HepG2 (cell line): ENCODE results near the gene CPE. TPM values are rescaled to one million over a fixed set of nuclear protein-coding genes. Genes with fewer than 3 reads are reported as not detected.
A peak's percentile ranks its signal among the peaks of the same experiment; 100 is the strongest.

Source experiments
- ARNT ChIP-seq: fragments of 450-650 bp; IDR thresholded peaks from 2 replicates; pipeline ENCODE4 v1.6.1; 2017
- CCDC6 ChIP-seq: sonication (generic); formaldehyde crosslinking; IDR thresholded peaks from 2 replicates; pipeline ENCODE4 v1.8.1; 2022; ENCODE audit warnings: mild to moderate bottlenecking, missing genetic modification reagents, moderate library complexity
- CHD4 ChIP-seq: fragments of 200-600 bp; sonication (generic); IDR thresholded peaks from 2 replicates; pipeline ENCODE4 v1.7.0; 2017; ENCODE audit warnings: mild to moderate bottlenecking, low read length, borderline replicate concordance
- ESRRA ChIP-seq: sonication (generic); formaldehyde crosslinking; IDR thresholded peaks from 2 replicates; pipeline ENCODE4 v1.5.1; 2020; ENCODE audit warnings: mild to moderate bottlenecking, low read depth, missing genetic modification reagents
- FOXA3 ChIP-seq: IDR thresholded peaks from 2 replicates; pipeline ENCODE4 v1.6.1; 2016; ENCODE audit warnings: missing genetic modification reagents, missing compliant biosample characterization
- HOXD1 ChIP-seq: sonication (generic); formaldehyde crosslinking; IDR thresholded peaks from 2 replicates; pipeline ENCODE4 v1.5.0; 2020; ENCODE audit warnings: missing genetic modification reagents
- KDM4B ChIP-seq: sonication (generic); formaldehyde crosslinking; IDR thresholded peaks from 2 replicates; pipeline ENCODE4 v1.4.0; 2020; ENCODE audit warnings: missing genetic modification reagents
- KLF9 ChIP-seq: IDR thresholded peaks from 2 replicates; pipeline ENCODE4 v1.6.1; 2016; ENCODE audit warnings: low read depth
- ZFP1 ChIP-seq: IDR thresholded peaks from 2 replicates; pipeline ENCODE4 v1.6.1; 2016
- ZFX ChIP-seq: sonication (generic); formaldehyde crosslinking; IDR thresholded peaks from 2 replicates; pipeline ENCODE4 v1.4.0; 2020; ENCODE audit warnings: mild to moderate bottlenecking, low read depth, missing genetic modification reagents, moderate library complexity
- ZNF17 ChIP-seq: sonication (generic); formaldehyde crosslinking; IDR thresholded peaks from 2 replicates; pipeline ENCODE4 v1.5.0; 2020; ENCODE audit warnings: mild to moderate bottlenecking, missing genetic modification reagents
- ZNF292 ChIP-seq: sonication (generic); formaldehyde crosslinking; IDR thresholded peaks from 2 replicates; pipeline ENCODE4 v1.8.1; 2022; ENCODE audit warnings: mild to moderate bottlenecking, low read depth, missing genetic modification reagents, borderline replicate concordance
- ZNF30 ChIP-seq: sonication (generic); formaldehyde crosslinking; IDR thresholded peaks from 2 replicates; pipeline ENCODE4 v1.5.0; 2020; ENCODE audit warnings: mild to moderate bottlenecking, missing genetic modification reagents
- ZNF766 ChIP-seq: sonication (generic); formaldehyde crosslinking; IDR thresholded peaks from 2 replicates; pipeline ENCODE4 v1.5.0; 2020; ENCODE audit warnings: missing genetic modification reagents, borderline replicate concordance
- ZNF780A ChIP-seq: sonication (generic); formaldehyde crosslinking; IDR thresholded peaks from 2 replicates; pipeline ENCODE4 v1.8.0; 2022; ENCODE audit warnings: mild to moderate bottlenecking, missing genetic modification reagents, moderate library complexity
- ZSCAN20 ChIP-seq: sonication (generic); formaldehyde crosslinking; IDR thresholded peaks from 2 replicates; pipeline ENCODE4 v1.4.0; 2020; ENCODE audit warnings: missing genetic modification reagents, mild to moderate bottlenecking, borderline replicate concordance
- polyA plus RNA-seq, 8 experiments: library from polyadenylated mRNA; depleted of rRNA in 3 of 8; stranded (reverse) in 7 of 8; unstranded in 1 of 8; fragments of >200 nt; fragmentation: Illumina TruSeq in 4 of 8; extraction: Trizol in 4 of 8; gene quantifications; 2 replicates each; pipeline versions ENCODE4 v1.2.1 to v1.2.3, GENCODE V29; 2011 to 2016; ENCODE audit warnings: low read depth in 4 of 8, missing spikeins in 1 of 8, mixed read lengths in 1 of 8; ENCODE audit not compliant: insufficient read depth in 1 of 8
- total RNA-seq, 5 experiments: library from RNA; depleted of rRNA; stranded (reverse); fragments of >200 nt; fragmentation: Illumina TruSeq; extraction: Trizol; gene quantifications; 2 replicates each; pipeline ENCODE4 v1.2.3, GENCODE V29; 2016; ENCODE audit warnings: low read depth in 1 of 5
- TF ChIP-seq, protein P1 (sequence below): IDR thresholded peaks from 2 replicates; pipeline ENCODE4 v1.6.1; 2012; ENCODE audit warnings: inconsistent platforms
- TF ChIP-seq, protein P2 (sequence below): sonication (generic); formaldehyde crosslinking; IDR thresholded peaks from 2 replicates; pipeline ENCODE4 v1.4.0; 2020; ENCODE audit warnings: mild to moderate bottlenecking, missing genetic modification reagents
- TF ChIP-seq, protein P3 (sequence below): sonication (generic); formaldehyde crosslinking; IDR thresholded peaks from 2 replicates; pipeline ENCODE4 v1.9.0; 2021; ENCODE audit warnings: missing genetic modification reagents, mild to moderate bottlenecking, borderline replicate concordance
- TF ChIP-seq, protein P4 (sequence below): conservative IDR thresholded peaks from 2 replicates; pipeline ENCODE4 v1.6.1; 2018; ENCODE audit warnings: missing genetic modification reagents
- TF ChIP-seq, protein P5 (sequence below): sonication (generic); formaldehyde crosslinking; conservative IDR thresholded peaks from 2 replicates; pipeline ENCODE4 v1.4.0; 2020; ENCODE audit warnings: missing genetic modification reagents
- TF ChIP-seq, protein P6 (sequence below): sonication (generic); formaldehyde crosslinking; conservative IDR thresholded peaks from 2 replicates; pipeline ENCODE4 v1.8.0; 2022; ENCODE audit warnings: low read depth, missing genetic modification reagents

The CPE gene
- total and polyA plus RNA-seq, 2 of the 13 experiments (the other 11 are each of a cell fraction or from before 2014, with no cell fraction given) = 268 to 852 TPM

DNA sequence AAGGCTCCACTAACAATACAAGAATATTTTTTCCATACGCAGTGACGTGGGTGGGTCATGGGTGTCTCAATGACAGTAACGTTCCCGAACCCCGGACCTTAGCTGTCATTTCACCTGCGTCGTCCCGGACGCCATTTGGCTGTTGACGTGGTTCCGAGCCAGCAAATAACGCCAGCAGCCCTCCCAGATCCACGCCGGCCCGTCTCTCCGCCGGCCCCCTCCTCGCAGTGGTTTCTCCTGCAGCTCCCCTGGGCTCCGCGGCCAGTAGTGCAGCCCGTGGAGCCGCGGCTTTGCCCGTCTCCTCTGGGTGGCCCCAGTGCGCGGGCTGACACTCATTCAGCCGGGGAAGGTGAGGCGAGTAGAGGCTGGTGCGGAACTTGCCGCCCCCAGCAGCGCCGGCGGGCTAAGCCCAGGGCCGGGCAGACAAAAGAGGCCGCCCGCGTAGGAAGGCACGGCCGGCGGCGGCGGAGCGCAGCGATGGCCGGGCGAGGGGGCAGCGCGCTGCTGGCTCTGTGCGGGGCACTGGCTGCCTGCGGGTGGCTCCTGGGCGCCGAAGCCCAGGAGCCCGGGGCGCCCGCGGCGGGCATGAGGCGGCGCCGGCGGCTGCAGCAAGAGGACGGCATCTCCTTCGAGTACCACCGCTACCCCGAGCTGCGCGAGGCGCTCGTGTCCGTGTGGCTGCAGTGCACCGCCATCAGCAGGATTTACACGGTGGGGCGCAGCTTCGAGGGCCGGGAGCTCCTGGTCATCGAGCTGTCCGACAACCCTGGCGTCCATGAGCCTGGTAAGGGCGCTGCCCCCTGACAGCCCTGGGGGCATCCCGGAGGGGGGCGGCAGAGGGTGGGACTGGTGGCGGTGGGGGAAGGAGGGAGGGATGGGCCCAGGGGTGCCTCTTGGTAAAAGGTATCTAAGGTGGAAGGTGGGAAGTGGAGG, at the start of gene CPE (continued):
- TF ChIP-seq KDM4B (CRISPR knock-in tag) (0 out of 2 replicates have a peak, but pooled peaks have one; percentile 56), HOXD1 (peak; percentile 50), KLF9 (CRISPR knock-in tag) (peak; percentile 66; the same call in 1 of the 2 replicates), ZNF30 (CRISPR knock-in tag) (0 out of 2 replicates have a peak, but pooled peaks have one; percentile 53), FOXA3 (CRISPR knock-in tag) (peak; percentile 67), ZFP1 (CRISPR knock-in tag) (no peak), CHD4 (no peak), ZSCAN20 (CRISPR knock-in tag) (peak; percentile 80; the same call in 1 of the 2 replicates), ZNF780A (CRISPR knock-in tag) (peak; percentile 91; the same call in 1 of the 2 replicates), ZNF292 (CRISPR knock-in tag) (peak; percentile 94), ZNF766 (CRISPR knock-in tag) (peak; percentile 89; the same call in 1 of the 2 replicates), ESRRA (CRISPR knock-in tag) (0 out of 2 replicates have a peak, but pooled peaks have one; percentile 19), ZFX (CRISPR knock-in tag) (peak; percentile 82; the same call in 1 of the 2 replicates), ARNT (no peak), CCDC6 (peak; percentile 93), ZNF17 (CRISPR knock-in tag) (no peak)
- TF ChIP-seq, protein P1, sequence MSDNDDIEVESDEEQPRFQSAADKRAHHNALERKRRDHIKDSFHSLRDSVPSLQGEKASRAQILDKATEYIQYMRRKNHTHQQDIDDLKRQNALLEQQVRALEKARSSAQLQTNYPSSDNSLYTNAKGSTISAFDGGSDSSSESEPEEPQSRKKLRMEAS = peak; percentile 74; the same call in 1 of the 2 replicates
- TF ChIP-seq, protein P2, sequence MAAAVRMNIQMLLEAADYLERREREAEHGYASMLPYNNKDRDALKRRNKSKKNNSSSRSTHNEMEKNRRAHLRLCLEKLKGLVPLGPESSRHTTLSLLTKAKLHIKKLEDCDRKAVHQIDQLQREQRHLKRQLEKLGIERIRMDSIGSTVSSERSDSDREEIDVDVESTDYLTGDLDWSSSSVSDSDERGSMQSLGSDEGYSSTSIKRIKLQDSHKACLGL (CRISPR knock-in tag) = peak; percentile 68; the same call in 1 of the 2 replicates
- TF ChIP-seq, protein P3, sequence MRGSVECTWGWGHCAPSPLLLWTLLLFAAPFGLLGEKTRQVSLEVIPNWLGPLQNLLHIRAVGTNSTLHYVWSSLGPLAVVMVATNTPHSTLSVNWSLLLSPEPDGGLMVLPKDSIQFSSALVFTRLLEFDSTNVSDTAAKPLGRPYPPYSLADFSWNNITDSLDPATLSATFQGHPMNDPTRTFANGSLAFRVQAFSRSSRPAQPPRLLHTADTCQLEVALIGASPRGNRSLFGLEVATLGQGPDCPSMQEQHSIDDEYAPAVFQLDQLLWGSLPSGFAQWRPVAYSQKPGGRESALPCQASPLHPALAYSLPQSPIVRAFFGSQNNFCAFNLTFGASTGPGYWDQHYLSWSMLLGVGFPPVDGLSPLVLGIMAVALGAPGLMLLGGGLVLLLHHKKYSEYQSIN (CRISPR knock-in tag) = no peak
- TF ChIP-seq, protein P4, sequence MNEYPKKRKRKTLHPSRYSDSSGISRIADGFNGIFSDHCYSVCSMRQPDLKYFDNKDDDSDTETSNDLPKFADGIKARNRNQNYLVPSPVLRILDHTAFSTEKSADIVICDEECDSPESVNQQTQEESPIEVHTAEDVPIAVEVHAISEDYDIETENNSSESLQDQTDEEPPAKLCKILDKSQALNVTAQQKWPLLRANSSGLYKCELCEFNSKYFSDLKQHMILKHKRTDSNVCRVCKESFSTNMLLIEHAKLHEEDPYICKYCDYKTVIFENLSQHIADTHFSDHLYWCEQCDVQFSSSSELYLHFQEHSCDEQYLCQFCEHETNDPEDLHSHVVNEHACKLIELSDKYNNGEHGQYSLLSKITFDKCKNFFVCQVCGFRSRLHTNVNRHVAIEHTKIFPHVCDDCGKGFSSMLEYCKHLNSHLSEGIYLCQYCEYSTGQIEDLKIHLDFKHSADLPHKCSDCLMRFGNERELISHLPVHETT (CRISPR knock-in tag) = 0 out of 2 replicates have a peak, but pooled peaks have one; percentile 20
- TF ChIP-seq, protein P5, sequence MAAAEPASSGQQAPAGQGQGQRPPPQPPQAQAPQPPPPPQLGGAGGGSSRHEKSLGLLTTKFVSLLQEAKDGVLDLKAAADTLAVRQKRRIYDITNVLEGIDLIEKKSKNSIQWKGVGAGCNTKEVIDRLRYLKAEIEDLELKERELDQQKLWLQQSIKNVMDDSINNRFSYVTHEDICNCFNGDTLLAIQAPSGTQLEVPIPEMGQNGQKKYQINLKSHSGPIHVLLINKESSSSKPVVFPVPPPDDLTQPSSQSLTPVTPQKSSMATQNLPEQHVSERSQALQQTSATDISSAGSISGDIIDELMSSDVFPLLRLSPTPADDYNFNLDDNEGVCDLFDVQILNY (CRISPR knock-in tag) = no peak
- TF ChIP-seq, protein P6, sequence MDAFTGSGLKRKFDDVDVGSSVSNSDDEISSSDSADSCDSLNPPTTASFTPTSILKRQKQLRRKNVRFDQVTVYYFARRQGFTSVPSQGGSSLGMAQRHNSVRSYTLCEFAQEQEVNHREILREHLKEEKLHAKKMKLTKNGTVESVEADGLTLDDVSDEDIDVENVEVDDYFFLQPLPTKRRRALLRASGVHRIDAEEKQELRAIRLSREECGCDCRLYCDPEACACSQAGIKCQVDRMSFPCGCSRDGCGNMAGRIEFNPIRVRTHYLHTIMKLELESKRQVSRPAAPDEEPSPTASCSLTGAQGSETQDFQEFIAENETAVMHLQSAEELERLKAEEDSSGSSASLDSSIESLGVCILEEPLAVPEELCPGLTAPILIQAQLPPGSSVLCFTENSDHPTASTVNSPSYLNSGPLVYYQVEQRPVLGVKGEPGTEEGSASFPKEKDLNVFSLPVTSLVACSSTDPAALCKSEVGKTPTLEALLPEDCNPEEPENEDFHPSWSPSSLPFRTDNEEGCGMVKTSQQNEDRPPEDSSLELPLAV (CRISPR knock-in tag) = no peak
